HEK293T (cell line): ENCODE measurements around the gene RBBP9.
"Not testable (repeated sequence)": the region's sequence is repeated elsewhere in the genome, so short reads cannot be mapped to it uniquely, and the experiment has no call there.

Experiments
- CTCF ChIA-PET: fragments of 350-600 bp; formaldehyde crosslinking; extraction: SDS; loops from one replicate; lab custom pipeline; 2021; ENCODE audit warnings: antibody characterized with exemption, inconsistent platforms; lab: Yijun Ruan, JAX
- POLR2A ChIA-PET: fragments of 350-600 bp; formaldehyde crosslinking; extraction: SDS; loops from one replicate; lab custom pipeline; 2020; ENCODE audit warnings: antibody characterized with exemption, inconsistent platforms; lab: Yijun Ruan, JAX
- DNase-seq: peaks from one replicate; pipeline ENCODE4 v3.0.0; 2012; ENCODE audit warnings: mixed read lengths; ENCODE audit errors: extremely low spot score
- ARNT ChIP-seq: fragments of 450-650 bp; IDR thresholded peaks from 2 replicates; pipeline ENCODE4 v1.6.1; 2017; ENCODE audit warnings: mild to moderate bottlenecking
- BHLHE40 ChIP-seq: fragments of 450-650 bp; IDR thresholded peaks from 2 replicates; pipeline ENCODE4 v1.6.1; 2016; ENCODE audit warnings: mild to moderate bottlenecking, moderate library complexity, borderline replicate concordance
- CTBP1 ChIP-seq: fragments of 450-650 bp; IDR thresholded peaks from 2 replicates; pipeline ENCODE4 v1.6.1; 2016; ENCODE audit warnings: borderline replicate concordance
- ELF4 ChIP-seq: fragments of 450-650 bp; IDR thresholded peaks from 2 replicates; pipeline ENCODE4 v1.6.1; 2017; ENCODE audit warnings: antibody characterized with exemption
- FOXA1 ChIP-seq: fragments of 450-650 bp; IDR thresholded peaks from 2 replicates; pipeline ENCODE4 v1.6.1; 2016; ENCODE audit warnings: mild to moderate bottlenecking
- FOXK2 ChIP-seq: fragments of 450-650 bp; IDR thresholded peaks from 2 replicates; pipeline ENCODE4 v1.6.1; 2016; ENCODE audit warnings: mild to moderate bottlenecking
- FOXM1 ChIP-seq: fragments of 450-650 bp; IDR thresholded peaks from 2 replicates; pipeline ENCODE4 v1.6.1; 2017; ENCODE audit warnings: mild to moderate bottlenecking, borderline replicate concordance
- HDGF ChIP-seq: fragments of 450-650 bp; IDR thresholded peaks from 2 replicates; pipeline ENCODE4 v1.6.1; 2017; ENCODE audit warnings: antibody characterized with exemption, borderline replicate concordance
- L3MBTL2 ChIP-seq: fragments of 450-650 bp; conservative IDR thresholded peaks from 2 replicates; pipeline ENCODE4 v1.6.1; 2016; ENCODE audit warnings: mild to moderate bottlenecking
- LEF1 ChIP-seq: fragments of 450-650 bp; IDR thresholded peaks from 2 replicates; pipeline ENCODE4 v1.6.1; 2017; ENCODE audit warnings: mild to moderate bottlenecking, borderline replicate concordance
- NFRKB ChIP-seq: fragments of 450-650 bp; IDR thresholded peaks from 2 replicates; pipeline ENCODE4 v1.6.1; 2016; ENCODE audit warnings: mild to moderate bottlenecking, moderate library complexity
- SP1 ChIP-seq: fragments of 450-650 bp; IDR thresholded peaks from 2 replicates; pipeline ENCODE4 v1.6.1; 2017
- SUZ12 ChIP-seq: fragments of 450-650 bp; IDR thresholded peaks from 2 replicates; pipeline ENCODE4 v1.6.1; 2016; ENCODE audit warnings: mild to moderate bottlenecking
- TARDBP ChIP-seq: fragments of 450-650 bp; IDR thresholded peaks from 2 replicates; pipeline ENCODE4 v1.6.1; 2016
- ZNF384 ChIP-seq: fragments of 450-650 bp; IDR thresholded peaks from 2 replicates; pipeline ENCODE4 v1.6.1; 2016
- TF ChIP-seq, protein P1 (sequence below): fragments of 450-650 bp; IDR thresholded peaks from 2 replicates; pipeline ENCODE4 v1.6.1; 2016

RBBP9 gene

GRCh38 chr20:18533978-18534644 is 37.1 kb upstream of the RBBP9 start:
- POLR2A ChIA-PET = no interaction called here
- CTCF ChIA-PET = no interaction called here
- TF ChIP-seq L3MBTL2 = no peak
- TF ChIP-seq, protein P1, sequence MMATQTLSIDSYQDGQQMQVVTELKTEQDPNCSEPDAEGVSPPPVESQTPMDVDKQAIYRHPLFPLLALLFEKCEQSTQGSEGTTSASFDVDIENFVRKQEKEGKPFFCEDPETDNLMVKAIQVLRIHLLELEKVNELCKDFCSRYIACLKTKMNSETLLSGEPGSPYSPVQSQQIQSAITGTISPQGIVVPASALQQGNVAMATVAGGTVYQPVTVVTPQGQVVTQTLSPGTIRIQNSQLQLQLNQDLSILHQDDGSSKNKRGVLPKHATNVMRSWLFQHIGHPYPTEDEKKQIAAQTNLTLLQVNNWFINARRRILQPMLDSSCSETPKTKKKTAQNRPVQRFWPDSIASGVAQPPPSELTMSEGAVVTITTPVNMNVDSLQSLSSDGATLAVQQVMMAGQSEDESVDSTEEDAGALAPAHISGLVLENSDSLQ = no peak
- no peak for TF ChIP-seq ZNF384
- TF ChIP-seq BHLHE40 = no peak
- TF ChIP-seq NFRKB = no peak
- TF ChIP-seq CTBP1 = no peak
- no peak for TF ChIP-seq FOXK2
- TF ChIP-seq TARDBP = no peak
- TF ChIP-seq ELF4 = no peak
- no peak for TF ChIP-seq FOXM1
- no peak for TF ChIP-seq SUZ12
- no peak for TF ChIP-seq LEF1
- TF ChIP-seq HDGF = no peak
- TF ChIP-seq FOXA1 = no peak
- no peak for TF ChIP-seq SP1
- TF ChIP-seq ARNT = no peak
- no peak for DNase-seq

- DNase-seq = no peak
- POLR2A ChIA-PET = no interaction called here
- TF ChIP-seq ZNF384 = no peak
- no peak for TF ChIP-seq LEF1
- no peak for TF ChIP-seq BHLHE40
- TF ChIP-seq, protein P1 = no peak
- TF ChIP-seq ARNT = no peak
- no peak for TF ChIP-seq NFRKB
- TF ChIP-seq ELF4 = no peak
- no peak for TF ChIP-seq SUZ12
- TF ChIP-seq HDGF = no peak
- TF ChIP-seq TARDBP = no peak
- TF ChIP-seq L3MBTL2 = no peak
- no peak for TF ChIP-seq SP1
- CTCF ChIA-PET = no interaction called here
These were observed 36.5 kb upstream of the RBBP9 start for GRCh38 chr20:18533491-18533890.

DNA sequence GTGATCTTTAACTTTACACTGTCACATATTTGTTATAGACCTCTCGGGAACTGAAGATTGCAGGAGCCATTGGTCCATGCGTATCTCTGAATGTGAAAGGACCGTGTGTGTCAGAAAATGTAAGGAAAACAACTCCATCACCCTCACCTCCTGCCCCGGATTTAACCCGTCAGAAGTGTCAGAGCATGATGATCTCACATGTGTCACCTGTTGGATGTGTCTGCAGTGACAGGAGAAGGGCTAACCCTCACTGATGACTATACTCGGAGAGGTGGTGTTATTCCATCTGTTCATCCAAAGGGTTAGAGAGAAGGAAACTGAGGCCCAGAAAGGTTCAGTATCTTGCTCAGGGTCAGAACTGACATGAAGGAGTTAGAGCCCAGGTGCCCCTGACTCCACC is 35.6 kb upstream of the RBBP9 start:
- no peak for TF ChIP-seq ARNT

GRCh38 chr20:18529041-18529440 is 32.0 kb upstream of the RBBP9 start:
- CTCF ChIA-PET = no interaction called here
- DNase-seq = no peak
- POLR2A ChIA-PET = interaction anchor here (1.1 kb wide), 1 partner anchor 22 kb away, joined by 5 read pairs; the partner anchor contains the start of gene SEC23B
- no peak for TF ChIP-seq ZNF384
- TF ChIP-seq SUZ12 = no peak
- no peak for TF ChIP-seq HDGF
- no peak for TF ChIP-seq FOXK2
- TF ChIP-seq NFRKB = no peak
- no peak for TF ChIP-seq ELF4
- TF ChIP-seq ARNT = no peak
- no peak for TF ChIP-seq BHLHE40
- no peak for TF ChIP-seq CTBP1
- no peak for TF ChIP-seq FOXM1
- no peak for TF ChIP-seq L3MBTL2
- no peak for TF ChIP-seq FOXA1
- no peak for TF ChIP-seq LEF1
- no peak for TF ChIP-seq TARDBP
- no peak for TF ChIP-seq SP1
- TF ChIP-seq, protein P1 = no peak

More for the DNA sequence above, 35.6 kb upstream of the RBBP9 start:
- ChIA-PET CTCF (no interaction called here), POLR2A (no interaction called here)
- DNase-seq = no peak

DNA sequence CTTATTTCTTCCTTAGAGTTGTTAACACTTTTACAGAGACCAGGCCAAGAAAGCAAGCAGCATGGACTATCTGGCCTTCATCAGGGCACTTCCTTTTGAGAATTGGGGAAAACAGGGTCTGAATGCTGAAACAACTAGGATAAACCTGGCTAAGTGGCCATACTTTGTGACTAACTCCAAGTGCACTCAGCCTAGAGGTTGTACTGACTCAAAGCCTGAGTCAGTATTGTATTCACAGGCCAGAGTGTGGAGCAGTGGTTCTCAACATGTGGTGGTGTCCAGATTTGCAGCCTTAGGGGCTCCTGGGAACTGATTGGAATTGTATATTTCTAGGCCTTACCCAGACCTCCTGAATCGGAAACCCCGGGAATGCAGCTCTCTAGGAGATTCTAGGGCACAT is 30.8 kb upstream of the RBBP9 start:
- ChIA-PET POLR2A (no interaction called here), CTCF (no interaction called here)
- DNase-seq = no peak
- TF ChIP-seq L3MBTL2 = no peak
- TF ChIP-seq ZNF384 = no peak
- TF ChIP-seq FOXM1 = no peak
- no peak for TF ChIP-seq CTBP1
- no peak for TF ChIP-seq ARNT
- no peak for TF ChIP-seq TARDBP
- no peak for TF ChIP-seq FOXK2
- TF ChIP-seq HDGF = no peak
- no peak for TF ChIP-seq SUZ12
- TF ChIP-seq, protein P1 = no peak
- TF ChIP-seq ELF4 = no peak
- TF ChIP-seq LEF1 = no peak
- no peak for TF ChIP-seq FOXA1

DNA sequence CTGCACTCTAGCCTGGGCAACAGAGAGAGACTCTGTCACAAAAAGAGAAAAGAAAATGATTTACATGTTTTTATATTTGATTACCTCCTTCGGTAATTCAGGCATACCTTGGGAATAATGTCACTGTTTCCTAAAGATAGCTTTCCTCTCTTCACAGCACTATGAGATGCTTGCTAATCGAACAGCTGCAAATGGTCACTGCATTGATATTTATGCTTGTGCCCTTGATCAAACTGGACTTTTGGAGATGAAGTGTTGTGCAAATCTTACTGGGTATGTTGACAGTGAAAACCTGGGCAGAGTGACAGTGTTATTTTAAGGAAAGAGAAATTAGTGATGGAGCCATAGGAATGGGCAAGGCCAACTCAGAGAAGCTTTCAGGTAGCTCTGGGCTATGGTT is 30.3 kb upstream of the RBBP9 start:
- TF ChIP-seq FOXM1 (no peak), NFRKB (no peak), LEF1 (no peak), SP1 (no peak), HDGF (no peak), SUZ12 (no peak), L3MBTL2 (no peak), TARDBP (no peak), ELF4 (no peak), CTBP1 (no peak), FOXA1 (no peak)
- TF ChIP-seq, protein P1 = no peak
- no peak for DNase-seq
- ChIA-PET CTCF (no interaction called here), POLR2A (no interaction called here)

- CTCF ChIA-PET, POLR2A ChIA-PET, DNase-seq: not testable (repeated sequence)
These were observed 29.7 kb upstream of the RBBP9 start for GRCh38 chr20:18526761-18527160.
